ENCODE data around the gene LSAMP.

The LSAMP gene

GRCh38 chr3:116165135-116165534 is 280.2 kb downstream of the LSAMP start:
- DNase-seq (ENCODE audit: low read depth), result no peak

GRCh38 chr3:116164039-116164438 is 281.2 kb downstream of the LSAMP start:
- DNase-seq (ENCODE audit: low read depth), result no peak

GRCh38 chr3:116161575-116162525 is 283.4 kb downstream of the LSAMP start:
- DNase-seq (ENCODE audit: low read depth), result no peak

- no peak for DNase-seq (ENCODE audit: low read depth)
Observed at GRCh38 chr3:116160594-116160993, 284.7 kb downstream of the LSAMP start.

GRCh38 chr3:116155841-116156240 is 289.4 kb downstream of the LSAMP start:
- DNase-seq (ENCODE audit: low read depth), result no peak

- no peak for DNase-seq (ENCODE audit: low read depth)
Observed at GRCh38 chr3:116154389-116154788, 290.9 kb downstream of the LSAMP start.

GRCh38 chr3:116153174-116153573 is 292.1 kb downstream of the LSAMP start:
- DNase-seq (ENCODE audit: low read depth), result no peak

GRCh38 chr3:116150655-116151167 is 294.6 kb downstream of the LSAMP start:
- no peak for DNase-seq (ENCODE audit: low read depth)

- DNase-seq (ENCODE audit: low read depth), result no peak
Observed at GRCh38 chr3:116148881-116149851, 296.1 kb downstream of the LSAMP start.

GRCh38 chr3:116145613-116146012 is 299.7 kb downstream of the LSAMP start:
- no peak for DNase-seq (ENCODE audit: low read depth)

- no peak for DNase-seq (ENCODE audit: low read depth)
Observed at GRCh38 chr3:116141724-116142123, 303.6 kb downstream of the LSAMP start.

GRCh38 chr3:116140100-116140689 is 305.1 kb downstream of the LSAMP start:
- DNase-seq (ENCODE audit: low read depth), result no peak

- no peak for DNase-seq (ENCODE audit: low read depth)
Observed at GRCh38 chr3:116139641-116140040, 305.6 kb downstream of the LSAMP start.

GRCh38 chr3:116135457-116136085 is 309.7 kb downstream of the LSAMP start:
- DNase-seq (ENCODE audit: low read depth), result no peak

GRCh38 chr3:116129187-116129946 is 315.9 kb downstream of the LSAMP start:
- no peak for DNase-seq (ENCODE audit: low read depth)

- no peak for DNase-seq (ENCODE audit: low read depth)
Observed at GRCh38 chr3:116127464-116127863, 317.8 kb downstream of the LSAMP start.

GRCh38 chr3:116124166-116124565 is 321.1 kb downstream of the LSAMP start:
- no peak for DNase-seq (ENCODE audit: low read depth)

- no peak for DNase-seq (ENCODE audit: low read depth)
Observed at GRCh38 chr3:116118475-116119169, 326.7 kb downstream of the LSAMP start.

- DNase-seq (ENCODE audit: low read depth), result no peak
Observed at GRCh38 chr3:116114586-116114985, 330.7 kb downstream of the LSAMP start.

GRCh38 chr3:116112696-116113095 is 332.6 kb downstream of the LSAMP start:
- DNase-seq (ENCODE audit: low read depth), result no peak

Data from CMK (cell line).